NCI-H774 (cell line): Measurements from ENCODE around the gene SPATA9.
"Not testable (repeated sequence)": the region's sequence is repeated elsewhere in the genome, so short reads cannot be mapped to it uniquely, and the experiment has no call there.

ENCODE experiments used
- DNase-seq: peaks from one replicate; lab custom pipeline; 2025; lab: John Stamatoyannopoulos, UW

SPATA9 gene

GRCh38 chr5:95644351-95645042 is 38.3 kb downstream of the SPATA9 start:
- peak; percentile 37 for DNase-seq

GRCh38 chr5:95643152-95643551 is 39.6 kb downstream of the SPATA9 start:
- no peak for DNase-seq

DNA sequence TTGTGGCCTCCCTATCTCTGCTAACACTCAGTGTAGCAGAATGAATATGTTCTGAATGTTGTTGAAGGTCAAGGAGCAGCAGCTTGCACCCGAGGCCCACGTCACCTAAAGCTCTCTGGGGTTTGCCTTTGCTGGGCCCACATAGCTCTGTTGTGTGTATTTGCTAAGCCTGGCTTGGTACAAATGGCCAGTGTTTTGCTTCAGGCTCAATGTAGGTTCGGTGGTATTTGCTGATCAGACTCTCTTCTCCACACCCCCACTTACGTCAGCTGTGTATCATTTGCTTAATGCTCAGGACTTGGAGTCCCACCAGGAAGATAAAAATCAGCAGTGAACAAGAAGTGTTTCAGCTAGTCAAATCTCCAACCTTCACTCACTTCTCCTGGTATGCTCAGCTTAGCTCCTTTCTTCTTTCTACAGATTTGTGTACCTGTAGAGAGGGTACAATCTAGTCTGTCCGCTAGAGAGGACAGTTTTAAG is 41.0 kb downstream of the SPATA9 start:
- DNase-seq = no peak

- no peak for DNase-seq
Measured at GRCh38 chr5:95638632-95639031, 44.2 kb downstream of the SPATA9 start.

DNA sequence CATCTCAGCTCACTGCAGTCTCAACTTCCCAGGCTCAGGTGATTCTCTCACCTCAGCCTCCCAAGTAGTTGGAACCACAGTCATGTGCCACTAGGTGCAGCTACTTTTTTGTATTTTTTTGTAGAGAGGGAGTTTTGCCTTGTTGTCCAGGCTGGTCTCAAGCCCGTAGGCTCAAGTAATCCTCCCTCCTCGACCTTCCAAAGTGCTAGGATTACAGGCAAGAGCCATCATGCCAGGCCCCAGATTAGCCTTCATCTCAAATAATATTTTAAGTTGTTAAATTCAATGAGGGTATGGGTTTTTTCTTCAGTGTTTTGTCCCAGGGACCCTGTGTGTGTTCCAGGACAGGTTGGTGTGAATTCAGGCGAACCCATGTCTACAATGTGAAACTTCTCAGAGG is 48.7 kb downstream of the SPATA9 start:
- no peak for DNase-seq

- no peak for DNase-seq
Measured at GRCh38 chr5:95633671-95634070, 49.1 kb downstream of the SPATA9 start.

GRCh38 chr5:95632942-95633341 is 49.8 kb downstream of the SPATA9 start:
- not testable (repeated sequence) for DNase-seq

GRCh38 chr5:95631991-95632675 is 50.7 kb downstream of the SPATA9 start:
- DNase-seq = no peak

DNA sequence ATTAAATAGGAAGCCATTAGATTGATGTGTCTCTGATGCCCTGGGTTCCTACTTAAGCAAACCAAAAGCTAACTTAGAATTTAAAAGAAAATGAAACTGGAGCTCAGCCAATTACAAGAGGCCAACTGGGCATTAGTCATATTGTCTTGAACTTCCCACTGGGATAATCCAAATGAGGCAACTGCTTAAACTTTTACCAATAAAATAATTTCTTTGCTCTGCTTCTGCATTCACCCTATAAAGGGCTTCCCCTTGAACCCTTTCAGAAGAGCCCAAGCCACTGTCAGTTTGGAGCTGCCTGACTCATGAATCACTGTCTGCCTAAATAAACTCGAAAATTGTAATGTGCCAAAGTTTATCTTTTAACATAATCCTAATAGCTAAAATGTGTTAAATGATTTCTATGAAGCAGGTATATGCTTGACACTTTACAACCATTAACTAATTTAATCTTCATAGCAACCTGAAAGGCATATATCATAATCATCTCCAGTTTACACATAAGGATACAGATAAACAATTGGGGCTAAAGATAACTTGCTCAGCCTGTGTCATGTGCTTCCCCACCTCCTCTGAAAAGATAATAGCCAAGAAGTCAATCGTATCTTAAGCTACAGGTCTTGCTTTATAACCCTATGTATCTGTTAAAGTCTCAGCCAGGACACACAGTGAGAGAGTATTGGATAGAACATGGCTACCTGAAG is 51.4 kb downstream of the SPATA9 start:
- no peak for DNase-seq

DNA sequence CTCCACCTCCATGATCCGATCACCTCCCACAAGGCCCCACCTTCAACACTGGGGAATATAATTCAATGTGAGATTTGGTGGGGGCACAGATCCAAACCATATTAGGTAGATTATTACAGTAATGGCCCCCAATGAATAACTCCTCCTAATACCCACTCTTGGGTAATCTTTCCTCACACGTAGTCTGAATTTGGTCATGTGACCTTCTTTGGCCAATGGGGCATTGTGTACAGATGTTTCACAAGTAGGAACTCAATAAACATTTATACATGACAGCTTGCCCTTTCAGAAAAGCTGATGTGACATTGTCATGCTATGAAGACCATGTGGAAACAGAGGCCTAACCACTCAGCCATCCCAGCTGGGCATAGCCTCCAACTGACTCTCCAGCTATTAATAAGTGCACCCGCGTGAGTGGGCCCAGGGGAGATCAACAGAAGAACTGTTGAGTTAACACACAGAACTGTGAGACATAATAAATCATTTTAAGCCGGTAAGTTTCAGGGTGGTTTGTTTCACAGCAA is 52.3 kb downstream of the SPATA9 start:
- no peak for DNase-seq

- DNase-seq = no peak
Measured at GRCh38 chr5:95628933-95629332, 53.9 kb downstream of the SPATA9 start.

- no peak for DNase-seq
Measured at GRCh38 chr5:95627971-95628810, 54.6 kb downstream of the SPATA9 start.

- no peak for DNase-seq
Measured at GRCh38 chr5:95626701-95627100, 56.1 kb downstream of the SPATA9 start.

GRCh38 chr5:95624368-95624767 is 58.4 kb downstream of the SPATA9 start:
- no peak for DNase-seq

GRCh38 chr5:95623706-95624105 is 59.1 kb downstream of the SPATA9 start:
- no peak for DNase-seq

- DNase-seq = no peak
Measured at GRCh38 chr5:95621839-95622629, 60.8 kb downstream of the SPATA9 start.

DNA sequence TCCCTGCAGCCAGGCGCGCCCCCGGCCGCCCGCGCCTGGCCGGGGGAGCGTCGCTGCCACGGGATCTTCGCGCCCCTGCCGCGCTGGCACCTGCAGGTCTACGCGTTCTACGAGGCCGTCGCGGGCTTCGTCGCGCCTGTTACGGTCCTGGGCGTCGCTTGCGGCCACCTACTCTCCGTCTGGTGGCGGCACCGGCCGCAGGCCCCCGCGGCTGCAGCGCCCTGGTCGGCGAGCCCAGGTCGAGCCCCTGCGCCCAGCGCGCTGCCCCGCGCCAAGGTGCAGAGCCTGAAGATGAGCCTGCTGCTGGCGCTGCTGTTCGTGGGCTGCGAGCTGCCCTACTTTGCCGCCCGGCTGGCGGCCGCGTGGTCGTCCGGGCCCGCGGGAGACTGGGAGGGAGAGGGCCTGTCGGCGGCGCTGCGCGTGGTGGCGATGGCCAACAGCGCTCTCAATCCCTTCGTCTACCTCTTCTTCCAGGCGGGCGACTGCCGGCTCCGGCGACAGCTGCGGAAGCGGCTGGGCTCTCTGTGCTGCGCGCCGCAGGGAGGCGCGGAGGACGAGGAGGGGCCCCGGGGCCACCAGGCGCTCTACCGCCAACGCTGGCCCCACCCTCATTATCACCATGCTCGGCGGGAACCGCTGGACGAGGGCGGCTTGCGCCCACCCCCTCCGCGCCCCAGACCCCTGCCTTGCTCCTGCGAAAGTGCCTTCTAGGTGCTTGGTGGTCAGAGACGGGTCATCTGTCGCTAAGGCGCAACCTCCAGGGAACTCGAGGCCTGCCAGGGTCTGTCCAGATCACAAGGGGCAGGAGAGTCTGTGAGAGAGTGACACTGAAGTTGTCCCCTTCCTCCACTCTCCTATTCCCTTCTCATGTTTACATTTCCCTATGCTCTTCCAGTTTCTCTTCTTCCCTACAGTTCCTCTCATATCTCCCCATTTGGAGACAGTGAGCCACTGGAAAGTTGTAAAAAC is 61.6 kb downstream of the SPATA9 start:
- DNase-seq = peak; percentile 48

DNA sequence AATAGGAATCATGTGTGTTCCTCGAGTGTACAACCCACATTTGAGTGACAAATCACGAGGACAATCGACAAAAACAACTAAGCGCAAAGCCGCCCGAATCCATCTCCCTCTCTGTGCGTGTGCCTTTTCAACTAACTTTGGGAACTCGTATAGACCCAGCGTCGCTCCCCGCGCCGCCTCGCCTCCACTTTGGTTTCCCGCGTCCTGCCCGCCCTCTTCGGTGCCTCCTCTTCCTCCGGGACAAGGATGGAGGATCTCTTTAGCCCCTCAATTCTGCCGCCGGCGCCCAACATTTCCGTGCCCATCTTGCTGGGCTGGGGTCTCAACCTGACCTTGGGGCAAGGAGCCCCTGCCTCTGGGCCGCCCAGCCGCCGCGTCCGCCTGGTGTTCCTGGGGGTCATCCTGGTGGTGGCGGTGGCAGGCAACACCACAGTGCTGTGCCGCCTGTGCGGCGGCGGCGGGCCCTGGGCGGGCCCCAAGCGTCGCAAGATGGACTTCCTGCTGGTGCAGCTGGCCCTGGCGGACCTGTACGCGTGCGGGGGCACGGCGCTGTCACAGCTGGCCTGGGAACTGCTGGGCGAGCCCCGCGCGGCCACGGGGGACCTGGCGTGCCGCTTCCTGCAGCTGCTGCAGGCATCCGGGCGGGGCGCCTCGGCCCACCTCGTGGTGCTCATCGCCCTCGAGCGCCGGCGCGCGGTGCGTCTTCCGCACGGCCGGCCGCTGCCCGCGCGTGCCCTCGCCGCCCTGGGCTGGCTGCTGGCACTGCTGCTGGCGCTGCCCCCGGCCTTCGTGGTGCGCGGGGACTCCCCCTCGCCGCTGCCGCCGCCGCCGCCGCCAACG is 62.5 kb downstream of the SPATA9 start, which contains the start of gene GPR150:
Gene GPR150, plus strand, starts transcription at position 58 of the 840 bp plus-strand sequence. Its CDS starts 189 bp downstream, at position 247.
- peak; percentile 48 for DNase-seq
